Activated CD4-positive, alpha-beta T cell treated with anti-CD3 and anti-CD28 coated beads, Interleukin-2, Interleukin-6, amounts not matched to agents 100 ng/mL and 50 ng/mL, durations not matched to agents 16 hours and 8 hours (primary cell): ENCODE data around the gene GCN1.
"Not testable (repeated sequence)": the region's sequence is repeated elsewhere in the genome, so short reads cannot be mapped to it uniquely, and the experiment has no call there.

ENCODE experiments used
- DNase-seq: peaks from one replicate; pipeline ENCODE4 v3.0.0-alpha.2; 2020

GCN1 gene, protein sequence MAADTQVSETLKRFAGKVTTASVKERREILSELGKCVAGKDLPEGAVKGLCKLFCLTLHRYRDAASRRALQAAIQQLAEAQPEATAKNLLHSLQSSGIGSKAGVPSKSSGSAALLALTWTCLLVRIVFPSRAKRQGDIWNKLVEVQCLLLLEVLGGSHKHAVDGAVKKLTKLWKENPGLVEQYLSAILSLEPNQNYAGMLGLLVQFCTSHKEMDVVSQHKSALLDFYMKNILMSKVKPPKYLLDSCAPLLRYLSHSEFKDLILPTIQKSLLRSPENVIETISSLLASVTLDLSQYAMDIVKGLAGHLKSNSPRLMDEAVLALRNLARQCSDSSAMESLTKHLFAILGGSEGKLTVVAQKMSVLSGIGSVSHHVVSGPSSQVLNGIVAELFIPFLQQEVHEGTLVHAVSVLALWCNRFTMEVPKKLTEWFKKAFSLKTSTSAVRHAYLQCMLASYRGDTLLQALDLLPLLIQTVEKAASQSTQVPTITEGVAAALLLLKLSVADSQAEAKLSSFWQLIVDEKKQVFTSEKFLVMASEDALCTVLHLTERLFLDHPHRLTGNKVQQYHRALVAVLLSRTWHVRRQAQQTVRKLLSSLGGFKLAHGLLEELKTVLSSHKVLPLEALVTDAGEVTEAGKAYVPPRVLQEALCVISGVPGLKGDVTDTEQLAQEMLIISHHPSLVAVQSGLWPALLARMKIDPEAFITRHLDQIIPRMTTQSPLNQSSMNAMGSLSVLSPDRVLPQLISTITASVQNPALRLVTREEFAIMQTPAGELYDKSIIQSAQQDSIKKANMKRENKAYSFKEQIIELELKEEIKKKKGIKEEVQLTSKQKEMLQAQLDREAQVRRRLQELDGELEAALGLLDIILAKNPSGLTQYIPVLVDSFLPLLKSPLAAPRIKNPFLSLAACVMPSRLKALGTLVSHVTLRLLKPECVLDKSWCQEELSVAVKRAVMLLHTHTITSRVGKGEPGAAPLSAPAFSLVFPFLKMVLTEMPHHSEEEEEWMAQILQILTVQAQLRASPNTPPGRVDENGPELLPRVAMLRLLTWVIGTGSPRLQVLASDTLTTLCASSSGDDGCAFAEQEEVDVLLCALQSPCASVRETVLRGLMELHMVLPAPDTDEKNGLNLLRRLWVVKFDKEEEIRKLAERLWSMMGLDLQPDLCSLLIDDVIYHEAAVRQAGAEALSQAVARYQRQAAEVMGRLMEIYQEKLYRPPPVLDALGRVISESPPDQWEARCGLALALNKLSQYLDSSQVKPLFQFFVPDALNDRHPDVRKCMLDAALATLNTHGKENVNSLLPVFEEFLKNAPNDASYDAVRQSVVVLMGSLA (N-terminal part only)

DNA sequence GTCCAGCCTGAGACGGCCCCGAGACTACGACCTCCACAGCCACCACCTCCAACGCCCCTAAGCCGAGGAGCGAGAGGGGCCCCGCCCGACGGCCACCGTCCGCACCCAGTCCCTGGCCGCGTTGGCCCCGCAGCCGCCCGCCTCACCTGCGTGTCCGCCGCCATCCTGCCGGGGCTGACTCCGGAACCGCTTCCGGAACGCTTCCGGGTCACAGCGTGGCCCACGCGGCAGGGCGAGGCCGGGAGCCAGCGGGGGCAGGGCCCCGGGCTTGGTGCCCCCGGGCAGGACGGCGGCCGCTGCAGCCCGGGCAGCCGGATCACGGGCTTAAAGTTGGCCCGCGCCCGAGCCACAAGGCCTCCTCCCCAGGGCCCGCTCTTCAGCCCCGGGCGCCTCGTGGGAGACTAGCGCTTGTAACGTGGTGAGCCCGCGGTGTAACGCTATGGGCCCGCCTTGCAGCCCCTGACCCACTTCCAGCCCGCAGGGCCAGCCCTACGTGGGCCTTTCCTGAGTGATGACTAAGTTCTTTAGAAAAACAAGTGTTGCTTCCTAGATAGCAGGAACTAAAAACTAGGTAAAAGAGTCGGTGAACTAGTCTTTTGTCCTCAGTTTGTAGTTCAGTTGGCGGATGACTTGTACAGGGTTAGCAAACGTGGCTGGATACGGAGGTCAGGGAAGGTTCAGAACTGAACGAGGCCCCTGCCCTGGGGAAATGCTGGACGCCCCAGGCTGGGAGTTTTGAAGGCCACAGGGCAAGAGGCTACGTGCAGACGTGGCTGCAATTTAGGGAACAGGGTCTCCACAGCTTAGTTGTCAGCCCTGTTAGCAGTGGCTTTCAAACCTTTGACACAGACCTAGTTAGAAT is at the start of gene GCN1:
Gene GCN1 (minus strand): TSS at position 182 of the 862 bp plus-strand sequence. CDS start 18 bp downstream, at position 164.
- peak; percentile 94 for DNase-seq

DNA sequence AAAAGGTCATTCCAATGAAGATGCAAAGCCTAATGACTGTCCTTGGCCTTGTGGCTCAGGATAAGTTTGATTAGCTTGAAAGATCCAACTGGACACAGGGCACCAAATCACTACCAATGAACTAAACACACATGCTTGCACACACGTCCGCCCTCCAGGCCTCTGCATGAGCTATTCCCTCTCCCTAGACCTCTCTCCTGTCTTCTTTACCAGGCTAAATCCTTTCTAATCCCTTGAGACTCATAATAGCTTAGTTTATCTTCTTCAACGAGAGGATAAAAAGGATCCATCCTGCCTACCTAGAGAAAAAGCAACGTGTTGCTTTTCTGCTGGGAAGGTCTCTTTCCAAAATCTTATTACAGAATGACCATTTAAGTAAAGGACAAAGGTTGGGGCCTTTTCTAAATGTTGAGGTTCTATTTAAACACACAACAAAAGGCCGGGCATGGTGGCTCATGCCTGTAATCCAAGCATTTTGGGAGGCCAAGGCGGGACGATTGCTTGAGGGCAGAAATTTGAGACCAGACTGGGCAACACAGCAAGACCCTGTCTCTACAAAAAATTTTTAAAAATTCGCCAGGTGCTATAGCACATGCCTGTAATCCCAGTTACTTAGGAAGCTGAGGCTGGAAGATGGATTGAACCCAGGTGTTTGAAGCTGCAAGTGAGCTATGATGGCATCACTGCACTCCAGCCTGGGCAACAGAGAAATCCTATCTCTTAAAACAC is 48.6 kb upstream of the GCN1 start:
- no peak for DNase-seq

DNA sequence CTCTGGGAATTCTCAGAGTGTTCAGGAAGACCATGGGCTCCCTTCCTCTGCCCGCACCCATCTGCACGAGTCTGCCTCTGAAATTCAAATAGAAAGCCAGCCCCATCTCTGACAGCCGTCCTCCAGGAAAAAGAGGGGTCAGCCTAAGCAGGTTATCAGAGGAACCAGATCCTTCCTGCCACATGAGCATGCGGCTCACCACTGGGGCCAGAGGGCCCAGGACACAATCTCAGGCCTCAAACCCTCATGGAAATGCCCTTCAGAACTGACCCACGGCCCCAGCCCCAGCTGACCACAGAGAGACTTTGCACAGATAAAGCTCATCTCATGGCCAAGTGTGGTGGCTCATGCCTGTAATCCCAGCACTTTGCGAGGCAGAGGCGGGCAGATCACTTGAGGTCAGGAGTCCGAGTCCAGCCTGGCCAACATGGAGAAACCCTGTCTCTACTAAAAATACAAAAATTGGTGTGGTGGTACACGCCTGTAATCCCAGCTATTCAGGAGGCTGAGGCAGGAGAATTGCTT is 47.8 kb upstream of the GCN1 start:
- no peak for DNase-seq

DNA sequence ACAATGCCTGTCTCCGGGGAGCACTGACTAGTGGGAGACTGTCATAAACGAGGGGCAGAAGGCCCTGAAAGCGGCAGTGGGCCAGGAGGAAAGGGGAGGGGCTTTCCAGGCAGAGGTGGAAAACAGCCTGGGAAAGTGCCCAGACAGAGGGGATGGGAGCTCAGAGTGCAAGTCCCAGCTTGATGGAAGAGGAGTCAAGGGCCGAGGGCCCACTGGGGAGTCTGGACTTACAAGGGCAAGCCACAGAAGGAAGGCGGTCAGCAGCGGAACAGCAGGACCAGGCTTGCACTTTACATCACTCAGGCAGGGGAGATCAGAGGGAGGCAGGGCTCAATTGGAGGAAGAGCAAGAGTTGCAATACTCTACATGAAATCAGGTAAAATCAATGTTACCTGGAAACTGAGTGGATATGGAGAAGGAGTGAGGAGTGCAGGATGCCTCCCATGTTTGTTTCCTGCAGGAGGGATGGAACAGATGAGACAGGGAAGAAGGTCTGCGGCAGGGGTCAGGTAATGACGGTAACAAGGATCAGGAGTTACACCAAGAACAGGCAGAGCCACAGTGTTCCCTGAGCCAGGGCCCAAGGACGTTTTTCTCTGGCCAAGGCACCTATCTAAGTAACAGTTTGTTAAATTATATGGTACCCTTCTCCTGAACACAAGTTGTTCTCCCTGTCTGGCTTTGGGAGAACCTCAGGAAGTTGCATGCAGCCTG is 47.2 kb upstream of the GCN1 start:
- no peak for DNase-seq

DNA sequence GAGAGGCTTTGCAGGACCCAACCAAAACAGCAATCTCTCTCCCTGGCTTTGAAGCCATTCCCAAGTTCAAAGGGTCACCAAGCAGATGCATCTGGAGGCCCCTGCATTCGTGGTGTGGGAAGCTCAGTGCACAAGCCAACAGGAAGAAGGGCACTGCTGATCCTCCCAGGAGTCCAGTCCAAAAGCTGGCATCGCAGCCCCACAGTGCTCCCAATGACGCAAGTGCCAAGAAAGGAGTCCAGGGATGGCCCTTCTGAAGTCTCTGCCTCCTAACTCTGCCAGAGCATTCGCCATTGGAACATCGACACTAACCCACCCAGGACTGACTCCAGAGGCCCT is 45.9 kb upstream of the GCN1 start:
- DNase-seq, result no peak

DNA sequence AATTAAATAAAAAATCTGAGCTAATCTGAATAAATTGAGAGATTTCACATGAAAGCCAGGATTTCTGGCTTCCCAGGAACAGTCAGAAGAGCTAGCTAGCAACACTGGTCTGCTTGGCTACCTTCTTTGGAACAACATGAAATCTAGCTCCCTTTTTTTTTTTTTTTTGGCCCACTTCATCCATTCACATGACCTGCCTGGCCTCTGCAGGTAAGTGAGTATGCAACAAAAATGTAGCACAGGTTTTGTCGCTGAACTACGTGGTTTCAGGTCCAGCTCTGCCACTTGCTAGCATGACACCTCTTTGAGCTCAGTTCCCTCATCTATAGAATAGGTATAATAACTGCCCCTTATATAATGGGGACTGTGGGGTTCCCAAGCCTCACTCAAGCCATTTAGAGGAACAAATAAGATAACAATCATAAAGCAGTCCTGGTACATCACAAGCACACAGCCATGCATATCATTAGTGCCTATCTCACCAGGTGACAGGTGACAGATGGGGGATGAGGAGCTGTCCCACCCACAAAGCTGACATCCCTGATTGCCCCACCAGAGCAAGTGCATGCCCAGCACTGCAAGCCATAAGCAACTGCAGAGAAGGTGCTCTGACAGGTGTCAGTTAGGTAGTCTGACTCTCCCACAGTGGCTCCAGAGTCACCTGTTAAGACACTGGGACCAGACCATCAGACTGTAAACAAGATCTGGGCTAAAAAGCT is 45.4 kb upstream of the GCN1 start:
- no peak for DNase-seq

DNA sequence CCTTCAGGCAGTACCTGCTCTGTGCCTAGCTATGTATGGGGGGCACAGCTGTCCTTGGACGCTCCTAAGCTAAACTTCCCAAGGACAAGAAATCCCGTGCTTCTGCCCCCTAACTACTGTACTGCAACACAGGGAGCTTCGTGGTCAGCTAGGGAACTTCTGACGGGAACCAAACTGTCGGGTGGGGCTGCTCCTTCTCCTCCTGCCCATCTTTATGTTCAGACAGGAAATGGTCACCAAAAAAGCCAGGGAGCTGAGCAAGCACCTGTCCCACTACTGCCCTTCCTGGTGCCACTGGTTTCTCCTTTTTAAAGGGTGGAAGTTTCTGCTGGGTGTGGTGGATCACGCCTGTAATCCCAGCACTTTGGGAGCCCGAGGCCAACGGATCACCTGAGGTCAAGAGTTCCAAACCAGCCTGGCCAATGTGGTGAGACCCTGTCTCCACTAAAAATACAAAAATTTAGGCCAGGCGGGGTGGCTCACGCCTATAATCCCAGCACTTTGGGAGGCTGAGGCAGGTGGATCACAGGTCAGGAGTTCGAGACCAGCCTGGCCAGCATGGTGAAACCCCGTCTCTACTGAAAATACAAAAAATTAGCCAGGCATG is 44.4 kb upstream of the GCN1 start:
- no peak for DNase-seq

DNA sequence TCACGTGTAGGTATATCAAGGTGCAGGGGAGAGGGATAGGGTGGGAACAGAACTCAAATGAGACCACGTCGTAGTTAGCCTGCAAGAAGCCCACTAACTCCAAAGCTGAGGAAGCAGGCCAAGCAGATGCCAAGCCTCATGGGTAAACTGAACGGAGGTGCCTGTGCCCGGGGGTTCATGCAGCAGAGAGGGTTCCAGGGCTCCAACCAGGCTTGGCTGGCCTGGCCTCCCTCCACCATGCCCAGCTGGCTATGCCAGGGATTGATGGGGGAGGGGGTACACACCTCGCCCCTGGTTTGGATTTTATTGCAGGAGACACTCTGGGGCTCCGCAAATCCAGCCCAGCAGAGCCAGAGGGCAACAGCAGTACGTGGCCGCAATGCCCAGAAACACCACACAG is 43.7 kb upstream of the GCN1 start:
- no peak for DNase-seq

DNA sequence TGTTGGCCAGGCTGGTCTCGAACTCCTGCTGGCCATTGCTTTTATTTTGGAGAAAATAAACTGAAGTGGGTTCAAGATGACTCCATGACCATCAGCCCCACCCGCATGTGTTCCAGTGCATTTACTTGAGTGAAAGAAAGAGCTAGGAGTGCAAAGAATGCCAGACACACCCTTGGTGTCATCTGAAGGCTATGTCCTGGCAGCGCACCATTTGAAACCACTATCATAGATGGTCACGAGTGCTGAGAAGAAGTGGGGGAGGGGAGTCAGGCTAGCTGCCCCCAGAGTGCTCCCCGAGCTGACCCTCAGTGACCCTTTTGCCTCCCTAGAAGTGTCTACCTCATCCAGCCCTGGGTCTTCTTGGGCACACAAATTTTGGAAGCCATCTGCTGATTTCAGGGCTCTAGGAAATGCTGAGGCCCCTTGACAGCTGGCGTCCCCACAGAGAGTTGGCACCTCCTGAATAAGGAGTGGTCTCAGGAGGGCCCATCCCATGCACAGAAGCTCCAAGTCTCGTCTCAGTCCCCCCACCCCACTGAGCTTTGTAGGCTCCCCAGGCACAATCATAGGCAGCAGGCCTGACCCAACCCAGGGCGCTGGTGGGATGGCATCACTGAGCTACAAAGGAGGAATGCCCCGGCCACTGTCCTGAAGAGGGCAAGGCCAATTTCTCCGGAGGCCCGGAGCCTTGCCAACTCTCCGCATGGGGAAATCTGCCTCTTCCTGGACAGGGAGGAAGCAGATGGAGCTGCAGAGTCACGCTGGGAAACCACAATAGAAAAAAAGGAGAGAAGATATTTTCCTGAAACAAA is 43.1 kb upstream of the GCN1 start:
- DNase-seq, result no peak

DNA sequence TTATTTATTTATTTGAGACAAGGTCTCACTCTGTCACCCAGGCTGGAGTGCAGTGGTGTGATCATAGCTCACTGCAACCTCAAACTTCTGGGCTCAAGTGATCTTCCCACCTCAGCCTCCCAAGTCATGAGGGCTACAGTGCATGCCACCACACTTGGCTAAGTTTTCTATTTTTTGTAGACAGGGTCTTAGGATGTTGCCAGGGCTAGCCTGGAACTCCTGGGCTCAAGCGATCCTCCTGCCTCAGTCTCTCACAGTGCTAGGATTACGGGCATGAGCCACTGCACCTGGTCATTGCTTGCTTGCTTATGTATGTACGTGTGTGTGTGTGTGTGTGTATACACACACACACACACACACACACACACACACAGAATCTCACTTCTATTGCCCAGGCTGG is 42.3 kb upstream of the GCN1 start:
- DNase-seq, result not testable (repeated sequence)

DNA sequence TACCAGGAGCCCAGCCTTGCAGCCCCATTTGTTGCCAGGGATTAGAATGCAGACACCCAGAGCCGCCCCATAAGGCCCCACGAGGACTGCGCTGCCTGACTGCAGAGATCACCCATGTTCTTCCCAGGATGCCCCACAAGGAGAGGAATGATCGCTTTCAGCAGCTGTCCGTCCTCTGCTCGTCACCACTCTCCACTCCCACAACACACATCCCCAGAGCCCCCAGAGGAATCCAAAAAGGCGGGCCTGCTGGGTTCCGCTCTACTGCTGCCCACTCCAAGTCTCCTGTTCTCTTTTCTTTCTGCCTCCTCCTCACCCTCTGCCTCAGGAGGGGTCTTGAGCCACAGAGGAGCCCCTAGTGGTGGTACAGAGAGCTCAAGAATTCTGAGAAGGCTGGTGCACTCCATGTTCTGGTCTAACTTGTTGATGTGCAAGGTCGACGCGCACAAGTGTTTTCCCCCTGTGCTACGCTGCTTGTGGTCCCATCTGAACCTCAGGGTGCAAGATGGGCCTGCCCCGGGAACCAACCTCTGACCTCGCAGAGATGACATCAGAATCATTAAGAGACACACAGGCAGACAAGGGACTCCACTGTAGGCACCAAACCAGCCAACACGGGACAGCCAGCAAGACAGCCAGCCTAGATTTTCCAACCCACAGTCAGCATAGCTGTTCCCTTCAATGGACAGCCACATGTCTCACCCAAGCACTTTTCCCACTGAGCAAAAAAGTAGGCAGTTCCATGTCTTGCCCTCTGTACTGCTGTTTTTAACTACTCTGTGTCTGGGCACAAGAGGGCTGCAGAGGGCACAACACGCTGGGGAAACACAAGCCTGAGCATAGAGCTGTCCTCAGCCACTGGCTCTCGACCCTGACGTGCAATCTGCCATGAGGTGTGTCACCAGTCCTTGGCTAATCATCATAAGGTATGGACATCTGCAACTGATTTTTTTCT is 41.1 kb upstream of the GCN1 start:
- no peak for DNase-seq

DNA sequence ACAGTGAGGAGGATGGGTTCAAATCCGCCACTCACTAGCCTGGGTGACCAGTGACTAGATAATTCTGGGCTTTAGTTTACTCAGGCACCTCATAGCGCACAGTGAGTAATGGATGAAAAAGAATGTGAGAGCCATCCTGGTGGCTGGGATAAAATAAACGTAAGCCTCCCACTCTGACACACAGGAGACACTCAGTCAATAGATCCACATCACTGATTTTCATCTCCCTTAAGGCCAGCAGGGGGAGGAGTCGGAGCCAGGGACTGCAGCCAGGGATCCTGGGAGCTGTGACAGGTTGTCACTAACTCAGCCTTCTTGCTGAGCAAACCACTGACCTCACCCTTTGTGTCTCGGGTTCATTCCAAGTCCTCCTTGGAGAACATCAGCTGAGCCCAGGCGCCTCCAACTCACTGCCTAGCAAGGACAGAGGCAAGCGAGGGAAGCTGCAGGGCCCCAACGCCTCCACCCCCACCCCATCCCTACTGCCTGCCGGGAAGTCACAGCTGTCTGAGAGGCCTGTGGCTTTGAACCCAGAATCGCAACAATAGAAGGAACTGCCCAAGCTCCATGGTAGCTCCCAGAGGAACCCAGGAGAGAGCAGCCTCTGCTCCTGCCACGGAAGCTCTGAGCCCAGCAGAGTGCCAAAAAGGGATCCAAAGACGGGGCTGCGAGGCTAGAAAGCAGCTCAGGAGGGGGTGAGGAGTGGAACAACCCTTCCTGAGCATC is 40.3 kb upstream of the GCN1 start:
- DNase-seq, result no peak

DNA sequence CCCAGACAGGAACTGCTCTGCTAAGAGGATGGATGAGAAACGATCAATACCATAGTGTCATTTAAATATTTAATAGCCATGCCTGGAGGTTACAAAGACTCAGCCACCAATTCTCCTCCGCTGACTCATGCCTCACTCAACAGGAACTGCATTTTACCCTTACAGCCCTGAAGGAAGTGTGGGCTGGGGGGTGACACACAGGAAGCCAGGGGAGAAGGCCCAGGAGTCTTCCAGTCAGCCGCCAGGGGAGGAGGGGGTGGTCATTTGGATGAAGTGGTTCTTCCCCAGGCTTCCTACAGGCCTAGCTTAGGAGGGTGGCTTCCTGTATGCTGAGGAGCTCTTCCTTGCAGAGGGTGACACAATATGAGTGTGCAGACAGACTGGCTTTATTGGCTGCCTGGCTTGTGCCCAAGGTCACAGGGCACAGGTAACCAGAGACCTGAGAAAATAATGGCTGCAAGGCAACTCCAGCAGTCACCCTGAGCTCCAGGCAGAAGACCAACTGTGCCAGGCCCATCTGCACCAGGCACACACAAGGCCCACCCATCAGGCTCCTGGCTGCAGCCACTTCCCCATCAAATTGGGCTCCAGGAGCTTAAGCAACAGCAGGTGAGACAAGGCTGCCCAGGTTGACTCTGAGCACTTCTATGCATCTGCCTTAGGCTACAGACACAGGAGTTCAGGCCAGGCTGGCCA is 36.9 kb upstream of the GCN1 start:
- peak; percentile 89 for DNase-seq

DNA sequence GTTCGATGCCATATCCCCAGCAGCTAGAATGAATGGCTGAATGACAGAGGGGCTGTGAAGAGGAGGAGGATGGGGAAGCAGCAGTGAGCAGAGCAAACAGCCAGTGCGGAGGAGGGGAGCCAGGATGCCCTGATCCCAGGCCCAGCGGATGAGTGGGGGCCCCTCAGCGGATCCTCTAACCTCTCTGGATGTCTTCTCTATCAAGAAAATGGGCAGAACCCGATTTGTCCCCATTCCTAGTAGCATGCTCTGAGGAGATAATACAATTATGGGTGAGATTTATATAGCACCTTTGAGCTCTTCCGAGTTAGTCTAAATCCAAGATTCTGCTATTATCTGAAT is 36.4 kb upstream of the GCN1 start:
- DNase-seq, result no peak

DNA sequence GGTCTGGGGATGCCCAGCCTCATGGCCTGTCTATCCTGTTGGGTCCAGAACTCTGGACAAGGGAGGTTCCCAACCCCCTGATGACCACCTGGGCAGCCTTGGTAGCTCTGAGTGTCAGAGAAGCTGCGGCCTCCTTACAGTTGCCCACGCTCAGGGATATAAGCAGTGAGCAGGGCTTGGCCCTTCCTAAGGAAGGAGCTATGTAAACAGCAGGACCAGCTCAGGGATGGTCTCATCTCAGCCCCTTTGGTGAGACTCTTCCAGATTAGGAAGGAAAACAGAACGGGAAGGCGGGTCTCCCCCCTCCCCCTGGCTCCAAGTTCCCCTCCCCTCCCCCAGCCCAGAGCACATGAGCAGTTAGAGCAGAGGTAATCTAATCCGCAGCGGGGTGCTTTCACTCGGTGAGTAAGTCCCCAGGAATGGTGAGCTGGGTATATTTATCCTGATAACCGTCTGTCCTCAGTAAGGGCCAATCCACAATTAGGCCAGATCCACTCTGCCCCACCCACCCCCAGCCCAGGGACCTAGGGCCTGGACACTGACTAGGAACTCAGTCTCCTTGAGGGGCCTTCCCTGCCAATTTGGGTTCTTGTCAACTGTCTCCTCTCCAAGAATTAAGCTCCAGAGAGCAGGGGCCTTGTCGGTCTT is 35.9 kb upstream of the GCN1 start:
- no peak for DNase-seq
